ENCODE measurements around the gene LMNA. TPM values are rescaled to one million over a fixed set of nuclear protein-coding genes. Genes with fewer than 3 reads are reported as not detected.

LMNA gene
- total RNA-seq, 1 donor from 2014 or later, result 20.5 TPM

- Histone ChIP-seq H4K20me1 (ENCODE audit: low read depth) (peaks cover 100% of the 10 kb centered on the region), H3F3A (ENCODE audit: low read depth) (peaks cover 40% of the 10 kb centered on the region), H2AFZ (replicated peaks) (no peak overlapping the region), H3K9ac (no peak overlapping the region), H3K27ac (peak overlapping the region; percentile 51), H3K36me3 (no peaks in the 10 kb centered on the region), H3K4me3 (peak overlapping the region; percentile 35), H3K4me2 (peak overlapping the region; percentile 75), H3K27me3 (no peaks in the 10 kb centered on the region), H3K4me1 (peaks cover 43% of the 10 kb centered on the region), H3K9me3 (ENCODE audit: low read depth) (no peaks in the 10 kb centered on the region), H3K79me2 (ENCODE audit: low read depth) (peaks cover 50% of the 10 kb centered on the region)
- Mint-ChIP-seq H3K36me3 (peaks cover 14% of the 10 kb centered on the region), H3K9me3 (no peaks in the 10 kb centered on the region), H3K4me3 (peak overlapping the region; percentile 58), H3K4me1 (peaks cover 60% of the 10 kb centered on the region), H3K27ac (peak overlapping the region; percentile 96), H3K27me3 (ENCODE audit: insufficient read depth, low read depth) (peaks cover 15% of the 10 kb centered on the region)
- TF ChIP-seq, protein P1, sequence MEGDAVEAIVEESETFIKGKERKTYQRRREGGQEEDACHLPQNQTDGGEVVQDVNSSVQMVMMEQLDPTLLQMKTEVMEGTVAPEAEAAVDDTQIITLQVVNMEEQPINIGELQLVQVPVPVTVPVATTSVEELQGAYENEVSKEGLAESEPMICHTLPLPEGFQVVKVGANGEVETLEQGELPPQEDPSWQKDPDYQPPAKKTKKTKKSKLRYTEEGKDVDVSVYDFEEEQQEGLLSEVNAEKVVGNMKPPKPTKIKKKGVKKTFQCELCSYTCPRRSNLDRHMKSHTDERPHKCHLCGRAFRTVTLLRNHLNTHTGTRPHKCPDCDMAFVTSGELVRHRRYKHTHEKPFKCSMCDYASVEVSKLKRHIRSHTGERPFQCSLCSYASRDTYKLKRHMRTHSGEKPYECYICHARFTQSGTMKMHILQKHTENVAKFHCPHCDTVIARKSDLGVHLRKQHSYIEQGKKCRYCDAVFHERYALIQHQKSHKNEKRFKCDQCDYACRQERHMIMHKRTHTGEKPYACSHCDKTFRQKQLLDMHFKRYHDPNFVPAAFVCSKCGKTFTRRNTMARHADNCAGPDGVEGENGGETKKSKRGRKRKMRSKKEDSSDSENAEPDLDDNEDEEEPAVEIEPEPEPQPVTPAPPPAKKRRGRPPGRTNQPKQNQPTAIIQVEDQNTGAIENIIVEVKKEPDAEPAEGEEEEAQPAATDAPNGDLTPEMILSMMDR (IDR thresholded peaks at IDR 0.05), result no peak
- TF ChIP-seq EZH2phosphoT487 (IDR thresholded peaks at IDR 0.05) (no peak), EZH2 (IDR thresholded peaks at IDR 0.05) (no peak)
- DNase-seq (ENCODE audit: low spot score), result peak; percentile 72
Observed at GRCh38 chr1:156106624-156107488, 7.7 kb upstream of the LMNA start.

GRCh38 chr1:156108057-156108456 is 6.5 kb upstream of the LMNA start:
- H4K20me1 ChIP-seq (ENCODE audit: low read depth), result peaks cover 100% of the 10 kb centered on the region
- peaks cover 43% of the 10 kb centered on the region for H3F3A ChIP-seq (ENCODE audit: low read depth)
- H3K4me3 ChIP-seq, result no peak overlapping the region
- no peak overlapping the region for H3K9ac ChIP-seq
- H3K9me3 ChIP-seq (ENCODE audit: low read depth), result no peaks in the 10 kb centered on the region
- peaks cover 19% of the 10 kb centered on the region for H3K27me3 Mint-ChIP-seq (ENCODE audit: insufficient read depth, low read depth)
- H2AFZ ChIP-seq (replicated peaks), result no peak overlapping the region
- no peak for TF ChIP-seq EZH2 (IDR thresholded peaks at IDR 0.05)
- no peak for TF ChIP-seq EZH2phosphoT487 (IDR thresholded peaks at IDR 0.05)
- TF ChIP-seq, protein P1 (IDR thresholded peaks at IDR 0.05), result no peak
- no peak overlapping the region for H3K4me3 Mint-ChIP-seq
- no peaks in the 10 kb centered on the region for H3K27me3 ChIP-seq
- no peaks in the 10 kb centered on the region for H3K36me3 ChIP-seq
- H3K79me2 ChIP-seq (ENCODE audit: low read depth), result peaks cover 38% of the 10 kb centered on the region
- H3K27ac Mint-ChIP-seq, result no peak overlapping the region
- peaks cover 37% of the 10 kb centered on the region for H3K4me1 ChIP-seq
- H3K9me3 Mint-ChIP-seq, result no peaks in the 10 kb centered on the region
- no peak overlapping the region for H3K27ac ChIP-seq
- H3K4me1 Mint-ChIP-seq, result peaks cover 60% of the 10 kb centered on the region
- no peak for DNase-seq (ENCODE audit: low spot score)
- no peak overlapping the region for H3K4me2 ChIP-seq
- peaks cover 11% of the 10 kb centered on the region for H3K36me3 Mint-ChIP-seq

- no peak overlapping the region for H3K27ac ChIP-seq
- peaks cover 50% of the 10 kb centered on the region for H3F3A ChIP-seq (ENCODE audit: low read depth)
- no peak for TF ChIP-seq EZH2 (IDR thresholded peaks at IDR 0.05)
- no peak for TF ChIP-seq EZH2phosphoT487 (IDR thresholded peaks at IDR 0.05)
- TF ChIP-seq, protein P1 (IDR thresholded peaks at IDR 0.05), result no peak
- Mint-ChIP-seq H3K27me3 (ENCODE audit: insufficient read depth, low read depth) (peaks cover 22% of the 10 kb centered on the region), H3K4me1 (peaks cover 60% of the 10 kb centered on the region), H3K4me3 (no peak overlapping the region), H3K36me3 (peaks cover 10% of the 10 kb centered on the region), H3K9me3 (no peaks in the 10 kb centered on the region), H3K27ac (peak overlapping the region; percentile 27)
- peaks cover 100% of the 10 kb centered on the region for H4K20me1 ChIP-seq (ENCODE audit: low read depth)
- H3K9me3 ChIP-seq (ENCODE audit: low read depth), result no peaks in the 10 kb centered on the region
- H3K27me3 ChIP-seq, result no peaks in the 10 kb centered on the region
- no peak for DNase-seq (ENCODE audit: low spot score)
- no peak overlapping the region for H2AFZ ChIP-seq (replicated peaks)
- peaks cover 30% of the 10 kb centered on the region for H3K4me1 ChIP-seq
- no peaks in the 10 kb centered on the region for H3K36me3 ChIP-seq
- peaks cover 32% of the 10 kb centered on the region for H3K79me2 ChIP-seq (ENCODE audit: low read depth)
- no peak overlapping the region for H3K9ac ChIP-seq
- no peak overlapping the region for H3K4me2 ChIP-seq
- H3K4me3 ChIP-seq, result no peak overlapping the region
Observed at GRCh38 chr1:156108664-156109241, 5.8 kb upstream of the LMNA start.
